SU-DHL-6 (cell line): ENCODE measurements around the gene ESYT1.

ENCODE experiments used
- EZH2phosphoT487 ChIP-seq: fragments of 200-600 bp; sonication (generic), shearing (Covaris generic); conservative IDR thresholded peaks from 2 replicates; pipeline ENCODE4 v1.6.1; 2018; ENCODE audit warnings: mild to moderate bottlenecking, antibody characterized with exemption, low read length, moderate library complexity, mixed read lengths
- TF ChIP-seq, protein P1 (sequence below): fragments of 200-600 bp; sonication (generic); IDR thresholded peaks from one replicate; pipeline ENCODE4 v1.5.1; 2017; ENCODE audit warnings: antibody characterized with exemption, mild to moderate bottlenecking, low read length, moderate library complexity; ENCODE audit not compliant: insufficient read depth, poor library complexity, severe bottlenecking

DNA sequence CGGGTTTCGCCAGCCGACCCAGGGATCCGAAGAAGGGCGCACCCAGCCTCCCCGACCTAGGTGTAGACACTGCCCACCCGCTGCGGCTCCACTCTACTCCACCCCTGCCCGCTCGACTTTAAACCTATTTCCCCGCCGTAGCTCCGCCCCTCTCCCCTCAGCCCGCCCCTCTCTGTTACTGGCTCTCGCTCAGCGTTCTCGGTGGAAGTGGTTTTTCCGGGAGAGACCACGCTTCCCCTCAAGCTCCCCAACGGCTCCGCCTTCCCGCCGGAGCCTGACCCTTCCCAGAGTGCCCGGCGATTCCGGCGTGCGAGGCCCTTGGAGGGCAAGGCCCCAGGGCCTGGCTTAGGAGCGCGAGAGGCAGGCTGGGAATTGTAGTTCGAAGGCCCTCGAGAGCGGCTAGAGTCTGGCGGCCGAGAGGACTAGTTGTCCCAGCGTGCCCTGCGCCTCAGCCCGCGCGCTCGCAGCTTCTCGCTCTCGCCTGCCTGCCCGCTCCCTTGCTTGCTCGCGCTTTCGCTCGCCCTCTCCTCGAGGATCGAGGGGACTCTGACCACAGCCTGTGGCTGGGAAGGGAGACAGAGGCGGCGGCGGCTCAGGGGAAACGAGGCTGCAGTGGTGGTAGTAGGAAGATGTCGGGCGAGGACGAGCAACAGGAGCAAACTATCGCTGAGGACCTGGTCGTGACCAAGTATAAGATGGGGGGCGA, 23.8 kb upstream of the ESYT1 start, which contains the start of gene PA2G4:
- no peak for TF ChIP-seq EZH2phosphoT487
- TF ChIP-seq, protein P1, sequence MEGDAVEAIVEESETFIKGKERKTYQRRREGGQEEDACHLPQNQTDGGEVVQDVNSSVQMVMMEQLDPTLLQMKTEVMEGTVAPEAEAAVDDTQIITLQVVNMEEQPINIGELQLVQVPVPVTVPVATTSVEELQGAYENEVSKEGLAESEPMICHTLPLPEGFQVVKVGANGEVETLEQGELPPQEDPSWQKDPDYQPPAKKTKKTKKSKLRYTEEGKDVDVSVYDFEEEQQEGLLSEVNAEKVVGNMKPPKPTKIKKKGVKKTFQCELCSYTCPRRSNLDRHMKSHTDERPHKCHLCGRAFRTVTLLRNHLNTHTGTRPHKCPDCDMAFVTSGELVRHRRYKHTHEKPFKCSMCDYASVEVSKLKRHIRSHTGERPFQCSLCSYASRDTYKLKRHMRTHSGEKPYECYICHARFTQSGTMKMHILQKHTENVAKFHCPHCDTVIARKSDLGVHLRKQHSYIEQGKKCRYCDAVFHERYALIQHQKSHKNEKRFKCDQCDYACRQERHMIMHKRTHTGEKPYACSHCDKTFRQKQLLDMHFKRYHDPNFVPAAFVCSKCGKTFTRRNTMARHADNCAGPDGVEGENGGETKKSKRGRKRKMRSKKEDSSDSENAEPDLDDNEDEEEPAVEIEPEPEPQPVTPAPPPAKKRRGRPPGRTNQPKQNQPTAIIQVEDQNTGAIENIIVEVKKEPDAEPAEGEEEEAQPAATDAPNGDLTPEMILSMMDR, result no peak
